Aorta (tissue), 5 donors: Measurements from ENCODE around the gene IL16. TPM values are rescaled to one million over a fixed set of nuclear protein-coding genes. Genes with fewer than 3 reads are reported as not detected.
"Not testable (repeated sequence)": the region's sequence is repeated elsewhere in the genome, so short reads cannot be mapped to it uniquely, and the experiment has no call there.

ENCODE experiments used
- ATAC-seq: fragments of 200-7000 bp; cut with Tn5 transposase; one replicate; pipeline ENCODE4 v1.9.1; 2022; ENCODE audit warnings: moderate library complexity; ENCODE audit not compliant: low FRiP score
- DNase-seq, 2 donors: peaks; one replicate each; pipeline ENCODE4 v3.0.0-alpha.2; 2020
- H3K27ac ChIP-seq, 2 donors: one replicate each; pipeline ENCODE4 v1.5.1; 2013; ENCODE audit warnings: low read length in 2 of 2, mild to moderate bottlenecking in 2 of 2, moderate library complexity in 2 of 2, control low read depth in 1 of 2, inconsistent platforms in 1 of 2, low read depth in 1 of 2
- H3K27me3 ChIP-seq, 2 donors: one replicate each; pipeline ENCODE4 v1.6.1; 2013; ENCODE audit warnings: control low read depth in 1 of 2, low read length in 1 of 2, mild to moderate bottlenecking in 1 of 2, moderate library complexity in 1 of 2; ENCODE audit not compliant: insufficient read depth in 2 of 2, control insufficient read depth in 1 of 2
- H3K36me3 ChIP-seq, 2 donors: one replicate each; pipeline ENCODE4 v1.6.1; 2013; ENCODE audit warnings: control low read depth in 1 of 2, low read length in 1 of 2, mild to moderate bottlenecking in 1 of 2; ENCODE audit not compliant: insufficient read depth in 2 of 2, control insufficient read depth in 1 of 2
- H3K4me1 ChIP-seq, 2 donors: one replicate each; pipeline ENCODE4 v1.6.1; 2013; ENCODE audit warnings: low read length in 2 of 2, control low read depth in 1 of 2, mild to moderate bottlenecking in 1 of 2, moderate library complexity in 1 of 2; ENCODE audit not compliant: insufficient read depth in 2 of 2, control insufficient read depth in 1 of 2
- H3K4me3 ChIP-seq, 2 donors: one replicate each; pipeline ENCODE4 v1.5.1; 2013; ENCODE audit warnings: low read length in 2 of 2, control low read depth in 1 of 2, mild to moderate bottlenecking in 1 of 2
- H3K9me3 ChIP-seq: one replicate; pipeline ENCODE4 v1.6.1; 2013; ENCODE audit warnings: mild to moderate bottlenecking, low read length; ENCODE audit not compliant: control insufficient read depth
- WGBS, 2 donors: extraction: QIAGEN DNeasy Blood & Tissue Kit; methylation state at CpG; one replicate each; pipeline ENCODE4 v1.1.7; 2013; 5-methylcytosine and 5-hydroxymethylcytosine counted together
- intact Hi-C, 2 donors: fragments of 100-400 bp; cut with DNase I; formaldehyde crosslinking; loops; one replicate each; pipeline versions ENCODE4 v1.14.2 to v1.15.0; 2022
- polyA plus RNA-seq, 2 donors: library from polyadenylated mRNA; stranded (reverse); fragments of 200-250 nt; gene quantifications; one replicate each; pipeline ENCODE4 v1.2.3, GENCODE V29; 2013
- total RNA-seq, 2 donors: library from RNA; stranded (reverse); fragmentation: NEBNext Ultra II Directional; extraction: Animal tissue kit (Norgen Biotek cat#: 25700); gene quantifications; one replicate each; pipeline ENCODE4 v1.2.1, GENCODE V29; 2021
- donor health status: healthy with polysubstance abuse.
- donor health status: Bipolar disorder and iron deficiency.
- donor health status: DM: no; HTN: no; CAD: no.
- donor health status: DM: no; HTN: no; CAD: no.
- donor health status: DM: yes; HTN: yes; CAD: no.

IL16 gene
- total and polyA plus RNA-seq, 4 donors: 5.3 to 19.5 (median 7.8) TPM

- 94 to 95% methylated on average over 4 of the region's 4 CpGs for WGBS, 2 donors
- intact Hi-C loops: no loop called here
These were observed 151.2 kb downstream of the IL16 start for GRCh38 chr15:81347910-81348309.

GRCh38 chr15:81348691-81349090 is 152.0 kb downstream of the IL16 start:
- intact Hi-C loops, H3K9me3 ChIP-seq, H3K4me3 ChIP-seq, H3K4me1 ChIP-seq, ATAC-seq, H3K27me3 ChIP-seq, DNase-seq, H3K27ac ChIP-seq, H3K36me3 ChIP-seq: not testable (repeated sequence)
- 94 to 95% methylated on average over 11 of the region's 11 CpGs for WGBS, 2 donors

More at GRCh38 chr15:81347910-81348309, 151.2 kb downstream of the IL16 start:
- H3K4me1 ChIP-seq: no peaks in the 10 kb centered on the region
- H3K4me3 ChIP-seq: no peak overlapping the region
- no peaks in the 10 kb centered on the region for H3K27me3 ChIP-seq
- no peak overlapping the region for H3K27ac ChIP-seq
- no peak for DNase-seq
- H3K9me3 ChIP-seq: no peaks in the 10 kb centered on the region
- H3K36me3 ChIP-seq: no peaks in the 10 kb centered on the region
- ATAC-seq: no peak

GRCh38 chr15:81349271-81349670 is 152.6 kb downstream of the IL16 start:
- ATAC-seq (no peak), DNase-seq (no peak)
- Histone ChIP-seq H3K27me3 (no peaks in the 10 kb centered on the region), H3K4me1 (no peaks in the 10 kb centered on the region), H3K36me3 (no peaks in the 10 kb centered on the region), H3K27ac (no peak overlapping the region), H3K9me3 (no peaks in the 10 kb centered on the region), H3K4me3 (no peak overlapping the region)
- intact Hi-C loops: no loop called here
- 98 to 99% methylated on average over 3 of the region's 3 CpGs for WGBS, 2 donors

GRCh38 chr15:81351651-81352050 is 155.0 kb downstream of the IL16 start:
- DNase-seq (no peak), ATAC-seq (no peak)
- Histone ChIP-seq H3K4me3 (no peak overlapping the region), H3K27ac (no peak overlapping the region), H3K27me3 (no peaks in the 10 kb centered on the region), H3K36me3 (no peaks in the 10 kb centered on the region), H3K4me1 (no peaks in the 10 kb centered on the region), H3K9me3 (no peaks in the 10 kb centered on the region)
- intact Hi-C loops: no loop called here
- 83 to 84% methylated on average over 5 of the region's 5 CpGs for WGBS, 2 donors

- no peak overlapping the region for H3K4me3 ChIP-seq
- ATAC-seq (no peak), DNase-seq (no peak)
- no peaks in the 10 kb centered on the region for H3K4me1 ChIP-seq
- no peak overlapping the region for H3K27ac ChIP-seq
- no peaks in the 10 kb centered on the region for H3K9me3 ChIP-seq
- 67 to 68% methylated on average over 5 of the region's 5 CpGs for WGBS, 2 donors
- intact Hi-C loops: no loop called here
- H3K27me3 ChIP-seq: no peaks in the 10 kb centered on the region
- H3K36me3 ChIP-seq: no peaks in the 10 kb centered on the region
These were observed 159.6 kb downstream of the IL16 start for GRCh38 chr15:81356252-81356651.

GRCh38 chr15:81357180-81357686 is 160.6 kb downstream of the IL16 start:
- ATAC-seq: no peak
- WGBS, 2 donors: 88 to 89% methylated on average over 6 of the region's 6 CpGs

GRCh38 chr15:81358248-81358647 is 161.6 kb downstream of the IL16 start:
- Histone ChIP-seq H3K4me1 (no peaks in the 10 kb centered on the region), H3K4me3 (no peak overlapping the region), H3K27ac (no peak overlapping the region), H3K9me3 (no peaks in the 10 kb centered on the region), H3K27me3 (no peaks in the 10 kb centered on the region), H3K36me3 (no peaks in the 10 kb centered on the region)
- intact Hi-C loops: no loop called here
- WGBS, 2 donors: 93 to 94% methylated on average over 6 of the region's 6 CpGs
- ATAC-seq: no peak
- DNase-seq: no peak

More at GRCh38 chr15:81357180-81357686, 160.6 kb downstream of the IL16 start:
- Histone ChIP-seq H3K27me3 (no peaks in the 10 kb centered on the region), H3K27ac (no peak overlapping the region), H3K4me3 (no peak overlapping the region), H3K36me3 (no peaks in the 10 kb centered on the region), H3K9me3 (no peaks in the 10 kb centered on the region), H3K4me1 (no peaks in the 10 kb centered on the region)
- intact Hi-C loops: no loop called here
- no peak for DNase-seq

- Histone ChIP-seq H3K4me1 (no peaks in the 10 kb centered on the region), H3K9me3 (no peaks in the 10 kb centered on the region), H3K36me3 (no peaks in the 10 kb centered on the region), H3K27me3 (no peaks in the 10 kb centered on the region), H3K4me3 (no peak overlapping the region), H3K27ac (no peak overlapping the region)
- WGBS, 2 donors: 94 to 96% methylated on average over 5 of the region's 5 CpGs
- no peak for DNase-seq
- intact Hi-C loops: no loop called here
- no peak for ATAC-seq
These were observed 163.8 kb downstream of the IL16 start for GRCh38 chr15:81360491-81360890.

- Histone ChIP-seq H3K4me1 (no peaks in the 10 kb centered on the region), H3K9me3 (no peaks in the 10 kb centered on the region), H3K4me3 (no peak overlapping the region), H3K27ac (no peak overlapping the region), H3K27me3 (no peaks in the 10 kb centered on the region), H3K36me3 (no peaks in the 10 kb centered on the region)
- ATAC-seq (no peak), DNase-seq (no peak)
- intact Hi-C loops: no loop called here
- 96 to 99% methylated on average over 7 of the region's 7 CpGs for WGBS, 2 donors
These were observed 165.2 kb downstream of the IL16 start for GRCh38 chr15:81361891-81362290.
